B cell (primary cell): ENCODE results near the gene CCDC88C. TPM values are rescaled to one million over a fixed set of nuclear protein-coding genes. Genes with fewer than 3 reads are reported as not detected.

ENCODE experiments used
- ATAC-seq: fragments of 200-7000 bp; cut with Tn5 transposase; one replicate; pipeline ENCODE4 v1.10.0; 2021; ENCODE audit warnings: low read depth, mild to moderate bottlenecking, moderate number of reproducible peaks, moderate library complexity
- CTCF ChIA-PET: fragments of 350-600 bp; sonication (Branson Sonifier 250); formaldehyde crosslinking; loops from one replicate; lab custom pipeline; 2021; ENCODE audit warnings: antibody characterized with exemption, inconsistent platforms; lab: Charles Lee
- POLR2A ChIA-PET: fragments of 350-600 bp; sonication (Branson Sonifier 250); formaldehyde crosslinking; loops from one replicate; lab custom pipeline; 2021; ENCODE audit warnings: antibody characterized with exemption; lab: Charles Lee
- DNase-seq: peaks from one replicate; pipeline ENCODE4 v3.0.0; 2013
- H2AFZ ChIP-seq: 2 replicates; pipeline ENCODE4 v1.6.1; 2012; ENCODE audit warnings: mild to moderate bottlenecking, low read depth, low read length; ENCODE audit not compliant: insufficient read depth, poor library complexity, severe bottlenecking
- H3K27ac ChIP-seq, 2 donors: 1 replicate in 1 of 2; 2 replicates in 1 of 2; pipeline ENCODE4 v1.5.1; 2012 to 2013; ENCODE audit warnings: low read length in 2 of 2, mild to moderate bottlenecking in 2 of 2, moderate library complexity in 1 of 2
- H3K27me3 ChIP-seq, 4 experiments: fragments of 200-600 bp in 1 of 4; sonication (generic) in 1 of 4; replicated peaks in 1 of 4; 1 replicate in 2 of 4; 2 replicates in 2 of 4; pipeline versions ENCODE4 v1.6.1 to v1.7.0; 2013 to 2016; ENCODE audit warnings: low read length in 3 of 4, mild to moderate bottlenecking in 2 of 4, mixed read lengths in 1 of 4, moderate library complexity in 1 of 4; ENCODE audit not compliant: insufficient read depth in 4 of 4, control insufficient read depth in 3 of 4; ENCODE audit errors: control extremely low read depth in 1 of 4
- H3K36me3 ChIP-seq, 2 experiments: replicated peaks in 1 of 2; 1 replicate in 1 of 2; 2 replicates in 1 of 2; pipeline versions ENCODE4 v1.6.1 to v1.7.1; 2013; ENCODE audit warnings: low read length in 1 of 2; ENCODE audit not compliant: insufficient read depth in 2 of 2, control insufficient read depth in 1 of 2; ENCODE audit errors: control extremely low read depth in 1 of 2, extremely low read depth in 1 of 2
- H3K4me1 ChIP-seq, 2 donors: fragments of 200-600 bp in 1 of 2; sonication (generic) in 1 of 2; 1 replicate in 1 of 2; 2 replicates in 1 of 2; pipeline versions ENCODE4 v1.5.1 to v1.6.1; 2013 to 2017; ENCODE audit warnings: low read length in 2 of 2; ENCODE audit not compliant: control insufficient read depth in 2 of 2, insufficient read depth in 2 of 2
- H3K4me2 ChIP-seq: replicated peaks from 2 replicates; pipeline ENCODE3; 2012; ENCODE audit warnings: mild to moderate bottlenecking, low read depth, low read length; ENCODE audit not compliant: poor library complexity, severe bottlenecking
- H3K4me3 ChIP-seq, 5 experiments: fragments of 200-600 bp in 1 of 5; sonication (generic) in 1 of 5; 1 replicate in 3 of 5; 2 replicates in 2 of 5; pipeline versions ENCODE4 v1.5.1 to v1.7.0; 2011 to 2016; ENCODE audit warnings: low read length in 4 of 5, mild to moderate bottlenecking in 4 of 5, low read depth in 2 of 5, control low read depth in 1 of 5, moderate library complexity in 1 of 5; ENCODE audit not compliant: insufficient read depth in 1 of 5; ENCODE audit errors: control extremely low read depth in 1 of 5, extremely low read depth in 1 of 5
- H3K79me2 ChIP-seq: fragments of 200-600 bp; sonication (generic); one replicate; pipeline ENCODE4 v1.6.0; 2016; ENCODE audit warnings: low read length; ENCODE audit not compliant: control insufficient read depth, insufficient read depth
- H3K9ac ChIP-seq: fragments of 200-600 bp; sonication (generic); 2 replicates; pipeline ENCODE4 v1.6.1; 2017; ENCODE audit warnings: mild to moderate bottlenecking, low read length, moderate library complexity
- H3K9me3 ChIP-seq, 3 donors: one replicate each; pipeline versions ENCODE4 v1.6.1 to v1.7.1; 2013; ENCODE audit warnings: low read length in 2 of 3; ENCODE audit not compliant: control insufficient read depth in 2 of 3, insufficient read depth in 1 of 3; ENCODE audit errors: control extremely low read depth in 1 of 3
- H4K20me1 ChIP-seq: 2 replicates; pipeline ENCODE4 v1.6.0; 2012; ENCODE audit warnings: mild to moderate bottlenecking, low read length; ENCODE audit not compliant: insufficient read depth, control insufficient read depth, poor library complexity, severe bottlenecking
- H3K27ac Mint-ChIP-seq: one replicate; pipeline ENCODE4 v1.8.0; 2021; ENCODE audit warnings: mixed read lengths
- H3K27me3 Mint-ChIP-seq: one replicate; pipeline ENCODE4 v1.8.0; 2021; ENCODE audit warnings: mixed read lengths
- H3K4me1 Mint-ChIP-seq: one replicate; pipeline ENCODE4 v1.8.0; 2021; ENCODE audit warnings: mixed read lengths
- H3K4me3 Mint-ChIP-seq: one replicate; pipeline ENCODE4 v1.8.0; 2021; ENCODE audit warnings: mixed read lengths
- H3K9me3 Mint-ChIP-seq: one replicate; pipeline ENCODE4 v1.8.0; 2022; ENCODE audit warnings: mixed read lengths; ENCODE audit not compliant: insufficient read depth
- CTCF ChIP-seq: fragments of 200-600 bp; IDR thresholded peaks from one replicate; pipeline ENCODE4 v1.8.0; 2022; ENCODE audit warnings: antibody characterized with exemption, mild to moderate bottlenecking
- EZH2 ChIP-seq: IDR thresholded peaks from 2 replicates; pipeline ENCODE4 v1.6.1; 2012; ENCODE audit warnings: borderline replicate concordance, low read depth, mild to moderate bottlenecking, moderate library complexity, low read length; ENCODE audit not compliant: insufficient read depth, poor library complexity, severe bottlenecking
- WGBS: methylation state at CpG from one replicate; pipeline ENCODE4 v1.1.5; 2013; ENCODE audit warnings: missing lambda C conversion rate; ENCODE audit not compliant: insufficient coverage; 5-methylcytosine and 5-hydroxymethylcytosine counted together
- intact Hi-C: fragments of 100-400 bp; cut with micrococcal nuclease; formaldehyde crosslinking; loops from one replicate; pipeline ENCODE4 v1.10.0; 2022
- polyA plus RNA-seq: library from polyadenylated mRNA; depleted of rRNA; stranded (reverse); fragments of >200 nt; gene quantifications from 2 replicates; pipeline ENCODE4 v1.2.3, GENCODE V29; 2012
- total RNA-seq, 2 donors: library from RNA; stranded (reverse); fragments of 120-200 nt in 1 of 2; gene quantifications; 1 replicate in 1 of 2; 2 replicates in 1 of 2; pipeline versions ENCODE4 v1.2.3 to v1.2.4, GENCODE V29; 2013 to 2022

CCDC88C gene
- total and polyA plus RNA-seq, 2 donors (not counting 1 experiment from before 2014, with no cell fraction given), result 98.7 to 181 TPM

- Histone ChIP-seq H3K4me1 (peaks cover 83 to 100% of the 10 kb centered on the region in 2 donors), H4K20me1 (peaks cover 90% of the 10 kb centered on the region), H2AFZ (no peak overlapping the region), H3K4me3 (no peak overlapping the region), H3K79me2 (peaks cover 99% of the 10 kb centered on the region), H3K27me3 (no peaks in the 10 kb centered on the region), H3K27ac (peak overlapping the region in 1 of 2 donors; percentile 71), H3K9me3 (no peaks in the 10 kb centered on the region), H3K9ac (peak overlapping the region; percentile 9), H3K36me3 (peaks cover 0 to 43% of the 10 kb centered on the region in 2 experiments), H3K4me2 (peak overlapping the region; percentile 52)
- H3K4me1 Mint-ChIP-seq, result peaks cover 98% of the 10 kb centered on the region
- H3K27me3 Mint-ChIP-seq, result no peaks in the 10 kb centered on the region
- ATAC-seq, result peak; percentile 9
- H3K9me3 Mint-ChIP-seq, result no peaks in the 10 kb centered on the region
- TF ChIP-seq CTCF (no peak), EZH2 (no peak)
- ChIA-PET POLR2A (interaction anchor here (0.6 to 1.6 kb wide), 4 partner anchors 21 to 610 kb away, joined by 3 to 8 read pairs (median 6); partner anchors contain the start of gene CCDC88C), CTCF (interaction anchor here (0.8 to 1.4 kb wide), 6 partner anchors 20 to 620 kb away, joined by 3 read pairs; no protein-coding TSS in a partner anchor)
- peak overlapping the region; percentile 84 for H3K27ac Mint-ChIP-seq
- intact Hi-C loops, result no loop called here
- peak overlapping the region; percentile 76 for H3K4me3 Mint-ChIP-seq
- peak; percentile 59 for DNase-seq
- WGBS, result 79% methylated on average over 24 of the region's 28 CpGs
Observed at GRCh38 chr14:91376547-91377477, 40.8 kb downstream of the CCDC88C start.
